Urinary bladder (tissue), 4 donors: ENCODE measurements around the gene PTPRO. TPM values are rescaled to one million over a fixed set of nuclear protein-coding genes. Genes with fewer than 3 reads are reported as not detected.

Experiments
- DNase-seq: peaks from one replicate; pipeline ENCODE4 v3.0.0-alpha.2; 2015; ENCODE audit errors: extremely low spot score
- H3K27ac ChIP-seq: one replicate; pipeline ENCODE4 v1.5.1; 2013; ENCODE audit warnings: low read depth, mild to moderate bottlenecking, moderate library complexity
- H3K36me3 ChIP-seq: one replicate; pipeline ENCODE4 v1.6.1; 2013; ENCODE audit warnings: mild to moderate bottlenecking, moderate library complexity; ENCODE audit not compliant: insufficient read depth
- H3K4me1 ChIP-seq: one replicate; pipeline ENCODE4 v1.6.1; 2013; ENCODE audit warnings: mild to moderate bottlenecking, moderate library complexity; ENCODE audit not compliant: insufficient read depth
- H3K4me3 ChIP-seq: one replicate; pipeline ENCODE4 v1.5.1; 2013; ENCODE audit warnings: low read depth, low read length
- WGBS: extraction: QIAGEN DNeasy Blood & Tissue Kit; methylation state at CpG from one replicate; pipeline ENCODE4 v1.1.7; 2013; 5-methylcytosine and 5-hydroxymethylcytosine counted together
- polyA plus RNA-seq: library from polyadenylated mRNA; stranded (reverse); fragments of 200-250 nt; gene quantifications from one replicate; pipeline ENCODE4 v1.2.3, GENCODE V29; 2013
- total RNA-seq: library from RNA; depleted of rRNA; stranded (reverse); fragments of >200 nt; gene quantifications from one replicate; pipeline ENCODE4 v1.2.3, GENCODE V29; 2014
- donor health status: healthy with polysubstance abuse.
- donor health status: healthy.

Gene PTPRO
- total and polyA plus RNA-seq, 2 donors: 0.91 to 4.8 TPM

- 93% methylated on average over 9 of the region's 9 CpGs for WGBS
- Histone ChIP-seq H3K4me3 (no peak overlapping the region), H3K27ac (no peak overlapping the region), H3K4me1 (no peaks in the 10 kb centered on the region), H3K36me3 (no peaks in the 10 kb centered on the region)
- DNase-seq: no peak
Measured at GRCh38 chr12:15439459-15439858, 117.2 kb downstream of the PTPRO start.

- H3K4me3 ChIP-seq: no peak overlapping the region
- no peaks in the 10 kb centered on the region for H3K36me3 ChIP-seq
- WGBS: 89% methylated on average over 3 of the region's 3 CpGs
- DNase-seq: no peak
- H3K27ac ChIP-seq: no peak overlapping the region
- no peaks in the 10 kb centered on the region for H3K4me1 ChIP-seq
Measured at GRCh38 chr12:15443050-15443449, 120.7 kb downstream of the PTPRO start.

GRCh38 chr12:15443611-15444010 lies 121.3 kb downstream of the PTPRO start:
- no peak overlapping the region for H3K27ac ChIP-seq
- H3K4me3 ChIP-seq: no peak overlapping the region
- WGBS: 69% methylated on average over 4 of the region's 4 CpGs
- H3K4me1 ChIP-seq: no peaks in the 10 kb centered on the region
- H3K36me3 ChIP-seq: no peaks in the 10 kb centered on the region
- DNase-seq: no peak

- no peak for DNase-seq
- Histone ChIP-seq H3K4me1 (no peaks in the 10 kb centered on the region), H3K36me3 (no peaks in the 10 kb centered on the region), H3K27ac (no peak overlapping the region), H3K4me3 (no peak overlapping the region)
- 90% methylated on average over 4 of the region's 4 CpGs for WGBS
Measured at GRCh38 chr12:15444523-15444922, 122.2 kb downstream of the PTPRO start.

GRCh38 chr12:15446807-15447206 lies 124.5 kb downstream of the PTPRO start:
- no peak overlapping the region for H3K4me3 ChIP-seq
- 78% methylated on average over 4 of the region's 4 CpGs for WGBS
- H3K4me1 ChIP-seq: no peaks in the 10 kb centered on the region
- DNase-seq: no peak
- no peak overlapping the region for H3K27ac ChIP-seq
- H3K36me3 ChIP-seq: no peaks in the 10 kb centered on the region

- Histone ChIP-seq H3K27ac (no peak overlapping the region), H3K36me3 (no peaks in the 10 kb centered on the region), H3K4me1 (no peaks in the 10 kb centered on the region), H3K4me3 (no peak overlapping the region)
- 52% methylated on average over 1 of the region's 1 CpG for WGBS
- no peak for DNase-seq
Measured at GRCh38 chr12:15453613-15454012, 131.3 kb downstream of the PTPRO start.

GRCh38 chr12:15458008-15458407 lies 135.7 kb downstream of the PTPRO start:
- no peaks in the 10 kb centered on the region for H3K36me3 ChIP-seq
- no peak overlapping the region for H3K27ac ChIP-seq
- no peak for DNase-seq
- 87% methylated on average over 1 of the region's 1 CpG for WGBS
- H3K4me1 ChIP-seq: no peaks in the 10 kb centered on the region
- no peak overlapping the region for H3K4me3 ChIP-seq

- no peak for DNase-seq
- Histone ChIP-seq H3K4me1 (no peaks in the 10 kb centered on the region), H3K4me3 (no peak overlapping the region), H3K36me3 (no peaks in the 10 kb centered on the region), H3K27ac (no peak overlapping the region)
- 49% methylated on average over 2 of the region's 2 CpGs for WGBS
Measured at GRCh38 chr12:15468911-15469310, 146.6 kb downstream of the PTPRO start.

GRCh38 chr12:15469356-15469755 lies 147.0 kb downstream of the PTPRO start:
- Histone ChIP-seq H3K27ac (no peak overlapping the region), H3K4me3 (no peak overlapping the region), H3K36me3 (no peaks in the 10 kb centered on the region), H3K4me1 (no peaks in the 10 kb centered on the region)
- no peak for DNase-seq
- WGBS: 45% methylated on average over 4 of the region's 4 CpGs

- H3K4me1 ChIP-seq: no peaks in the 10 kb centered on the region
- H3K4me3 ChIP-seq: no peak overlapping the region
- 82% methylated on average over 2 of the region's 2 CpGs for WGBS
- H3K27ac ChIP-seq: no peak overlapping the region
- no peaks in the 10 kb centered on the region for H3K36me3 ChIP-seq
- no peak for DNase-seq
Measured at GRCh38 chr12:15472036-15472435, 149.7 kb downstream of the PTPRO start.

- Histone ChIP-seq H3K36me3 (no peaks in the 10 kb centered on the region), H3K27ac (no peak overlapping the region), H3K4me1 (no peaks in the 10 kb centered on the region), H3K4me3 (no peak overlapping the region)
- DNase-seq: no peak
- 75% methylated on average over 6 of the region's 6 CpGs for WGBS
Measured at GRCh38 chr12:15474766-15475165, 152.5 kb downstream of the PTPRO start.

GRCh38 chr12:15477761-15478160 lies 155.5 kb downstream of the PTPRO start:
- WGBS: 94% methylated on average over 1 of the region's 1 CpG
- Histone ChIP-seq H3K27ac (no peak overlapping the region), H3K36me3 (no peaks in the 10 kb centered on the region), H3K4me3 (no peak overlapping the region), H3K4me1 (no peaks in the 10 kb centered on the region)
- DNase-seq: no peak

- DNase-seq: no peak
- Histone ChIP-seq H3K36me3 (no peaks in the 10 kb centered on the region), H3K27ac (no peak overlapping the region), H3K4me1 (no peaks in the 10 kb centered on the region), H3K4me3 (no peak overlapping the region)
- 53% methylated on average over 2 of the region's 2 CpGs for WGBS
Measured at GRCh38 chr12:15481846-15482245, 159.5 kb downstream of the PTPRO start.

- H3K27ac ChIP-seq: no peak overlapping the region
- H3K4me1 ChIP-seq: no peaks in the 10 kb centered on the region
- DNase-seq: no peak
- no peak overlapping the region for H3K4me3 ChIP-seq
- 79% methylated on average over 3 of the region's 3 CpGs for WGBS
- no peaks in the 10 kb centered on the region for H3K36me3 ChIP-seq
Measured at GRCh38 chr12:15485466-15485865, 163.2 kb downstream of the PTPRO start.

- Histone ChIP-seq H3K36me3 (no peaks in the 10 kb centered on the region), H3K4me3 (no peak overlapping the region), H3K27ac (no peak overlapping the region), H3K4me1 (no peaks in the 10 kb centered on the region)
- no peak for DNase-seq
- WGBS: 81% methylated on average over 6 of the region's 6 CpGs
Measured at GRCh38 chr12:15486859-15487258, 164.6 kb downstream of the PTPRO start.
